SK-N-MC (cell line): Measurements from ENCODE around the gene TWF1.

Experiments used
- EZH2 ChIP-seq: fragments of 200-600 bp; sonication (generic); IDR thresholded peaks from one replicate; pipeline ENCODE4 v1.6.1; 2017; ENCODE audit warnings: antibody characterized with exemption
- POLR2AphosphoS5 ChIP-seq: IDR thresholded peaks from 2 replicates; pipeline ENCODE4 v1.6.1; 2012; ENCODE audit warnings: mild to moderate bottlenecking, low read depth, low read length, borderline replicate concordance

- TF ChIP-seq EZH2 (no peak), POLR2AphosphoS5 (no peak)
These were observed 55.3 kb downstream of the TWF1 start for GRCh38 chr12:43750814-43751213.
